GM12872 (cell line): ENCODE measurements around the gene MYRFL.

Experiments used
- CTCF ChIP-seq: IDR thresholded peaks from 3 replicates; pipeline ENCODE4 v1.5.1; 2011; ENCODE audit warnings: low read depth, mild to moderate bottlenecking, low read length, moderate library complexity; ENCODE audit not compliant: insufficient read depth

The MYRFL gene

GRCh38 chr12:69927164-69927563 is 102.1 kb downstream of the MYRFL start:
- no peak for TF ChIP-seq CTCF

- no peak for TF ChIP-seq CTCF
Observed at GRCh38 chr12:69929125-69929524, 104.1 kb downstream of the MYRFL start.

- TF ChIP-seq CTCF, result no peak
Observed at GRCh38 chr12:69929531-69929930, 104.5 kb downstream of the MYRFL start.

- TF ChIP-seq CTCF, result no peak
Observed at GRCh38 chr12:69931569-69931968, 106.5 kb downstream of the MYRFL start.

- TF ChIP-seq CTCF, result no peak
Observed at GRCh38 chr12:69932154-69932553, 107.1 kb downstream of the MYRFL start.

- no peak for TF ChIP-seq CTCF
Observed at GRCh38 chr12:69932676-69933552, 107.9 kb downstream of the MYRFL start.

- no peak for TF ChIP-seq CTCF
Observed at GRCh38 chr12:69934011-69934410, 109.0 kb downstream of the MYRFL start.
